SK-N-SH treated with all-trans-retinoic acid at 6 μM for 48 hours (cell line): Measurements from ENCODE around the gene NUBPL.

Source experiments
- ARNTL ChIP-seq: fragments of 450-650 bp; formaldehyde crosslinking; IDR thresholded peaks from 2 replicates; pipeline ENCODE4 v1.5.0; 2020; ENCODE audit warnings: low read depth, mild to moderate bottlenecking, moderate library complexity, borderline replicate concordance
- CREB5 ChIP-seq: fragments of 250-450 bp; sonication (Bioruptor Pico); IDR thresholded peaks from 2 replicates; pipeline ENCODE4 v1.5.1; 2020; ENCODE audit warnings: low read depth, mild to moderate bottlenecking, moderate library complexity
- ISL1 ChIP-seq: fragments of 250-450 bp; sonication (Bioruptor Pico); IDR thresholded peaks from 2 replicates; pipeline ENCODE4 v2.1.2; 2022; ENCODE audit warnings: mild to moderate bottlenecking, moderate library complexity
- OSR1 ChIP-seq: fragments of 250-450 bp; sonication (Bioruptor Pico); IDR thresholded peaks from 2 replicates; pipeline ENCODE4 v1.8.0; 2022; ENCODE audit warnings: moderate library complexity, mild to moderate bottlenecking, inconsistent platforms
- PATZ1 ChIP-seq: fragments of 250-450 bp; sonication (Bioruptor Pico); IDR thresholded peaks from 2 replicates; pipeline ENCODE4 v1.8.0; 2020; ENCODE audit warnings: mild to moderate bottlenecking, moderate library complexity, borderline replicate concordance
- POU6F1 ChIP-seq: fragments of 250-450 bp; sonication (Bioruptor Pico); IDR thresholded peaks from 2 replicates; pipeline ENCODE4 v1.8.0; 2021; ENCODE audit warnings: low read depth, mild to moderate bottlenecking, moderate library complexity, borderline replicate concordance
- RARB ChIP-seq: fragments of 250-450 bp; sonication (Bioruptor Pico); IDR thresholded peaks from 2 replicates; pipeline ENCODE4 v1.8.0; 2021; ENCODE audit warnings: mild to moderate bottlenecking, moderate library complexity
- SNAI2 ChIP-seq: fragments of 250-450 bp; sonication (Bioruptor Pico); IDR thresholded peaks from 2 replicates; pipeline ENCODE4 v1.5.0; 2020; ENCODE audit warnings: mild to moderate bottlenecking, moderate library complexity
- TOX ChIP-seq: fragments of 250-450 bp; sonication (Bioruptor Pico); IDR thresholded peaks from 2 replicates; pipeline ENCODE4 v1.8.0; 2021; ENCODE audit warnings: mild to moderate bottlenecking, moderate library complexity, borderline replicate concordance
- TSHZ2 ChIP-seq: fragments of 250-450 bp; sonication (Bioruptor Pico); IDR thresholded peaks from 2 replicates; pipeline ENCODE4 v1.5.0; 2020; ENCODE audit warnings: mild to moderate bottlenecking, moderate library complexity
- ZFP3 ChIP-seq: fragments of 250-450 bp; sonication (Bioruptor Pico); IDR thresholded peaks from 2 replicates; pipeline ENCODE4 v1.5.0; 2020; ENCODE audit warnings: mild to moderate bottlenecking, moderate library complexity
- ZFP30 ChIP-seq: fragments of 450-650 bp; formaldehyde crosslinking; IDR thresholded peaks from 2 replicates; pipeline ENCODE4 v1.5.0; 2022; ENCODE audit warnings: mild to moderate bottlenecking, moderate library complexity
- ZNF565 ChIP-seq: fragments of 450-650 bp; formaldehyde crosslinking; conservative IDR thresholded peaks from 2 replicates; pipeline ENCODE4 v1.5.0; 2020; ENCODE audit warnings: low read depth, mild to moderate bottlenecking, moderate library complexity

- no peak for TF ChIP-seq OSR1 (CRISPR knock-in tag)
- no peak for TF ChIP-seq POU6F1 (CRISPR knock-in tag)
- TF ChIP-seq ZFP30 (CRISPR knock-in tag): no peak
- TF ChIP-seq PATZ1 (CRISPR knock-in tag): no peak
- TF ChIP-seq SNAI2 (CRISPR knock-in tag): no peak
- TF ChIP-seq ARNTL (CRISPR knock-in tag): no peak
- no peak for TF ChIP-seq TOX (CRISPR knock-in tag)
- TF ChIP-seq ISL1 (CRISPR knock-in tag): no peak
- no peak for TF ChIP-seq ZNF565 (CRISPR knock-in tag)
- TF ChIP-seq TSHZ2 (CRISPR knock-in tag): no peak
- TF ChIP-seq CREB5 (CRISPR knock-in tag): no peak
- no peak for TF ChIP-seq ZFP3
- no peak for TF ChIP-seq RARB (CRISPR knock-in tag)
Observed at GRCh38 chr14:31825459-31825858, 264.3 kb downstream of the NUBPL start.
